Measurements from ENCODE around the gene PRR5. TPM values are rescaled to one million over a fixed set of nuclear protein-coding genes. Genes with fewer than 3 reads are reported as not detected.

Gene PRR5
- total RNA-seq, 1 experiment from 2014 or later = 26.9 TPM

DNA sequence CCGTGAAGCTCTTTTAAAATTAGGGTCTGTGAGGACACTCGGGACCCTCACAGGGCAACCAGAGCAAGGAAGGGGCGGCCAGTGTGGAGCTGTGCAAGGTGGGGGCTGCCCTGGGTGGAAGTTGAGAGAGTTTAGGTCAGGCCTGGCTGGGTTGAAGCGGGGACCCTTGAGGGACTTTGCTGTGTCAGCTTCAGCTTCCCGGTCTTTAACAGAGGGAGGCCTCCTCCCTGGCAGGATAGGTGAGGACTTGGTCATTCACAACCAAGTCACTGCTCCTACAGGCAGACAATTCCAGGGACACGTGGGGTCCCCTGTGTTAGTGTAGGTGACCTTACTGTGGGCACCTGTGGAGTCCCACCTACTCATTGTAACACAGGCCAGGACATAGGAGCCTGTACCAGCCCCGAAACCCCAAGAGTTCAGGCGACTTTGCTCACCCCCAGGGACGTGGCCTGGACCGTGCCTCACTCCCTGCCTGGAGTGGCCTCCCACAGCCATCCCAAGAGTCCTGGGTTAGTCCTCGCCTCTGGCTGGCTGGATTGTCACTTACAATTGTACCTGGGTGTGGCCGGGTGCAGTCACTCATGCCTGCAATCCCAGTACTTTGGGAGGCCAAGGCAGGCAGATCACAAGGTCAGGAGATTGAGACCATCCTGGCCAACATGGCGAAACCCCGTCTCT, 31.6 kb downstream of the PRR5 start:
- ATAC-seq = no peak
- POLR2A ChIA-PET = no interaction called here
- no TSS peak for BruUV-seq (replicated peaks)
- RAD21 ChIA-PET (ENCODE audit: low non-redundant PET in 1 of 2, low total read pairs in 2 of 2, uncharacterized antibody in 2 of 2, unreplicated experiment in 2 of 2) = no interaction called here
- Histone ChIP-seq H3K9ac (ENCODE audit: low read length) (no peak overlapping the region), H2AFZ (ENCODE audit: low read depth, low read length, poor library complexity, severe bottlenecking) (no peak overlapping the region), H3K36me3 (ENCODE audit: control insufficient read depth in 1 of 2, insufficient read depth in 2 of 2, low read length in 2 of 2) (no peaks in the 10 kb centered on the region; a peak in 1 of 4 replicates), H4K20me1 (ENCODE audit: insufficient read depth) (no peaks in the 10 kb centered on the region), H3K9me3 (ENCODE audit: control insufficient read depth in 1 of 2, insufficient read depth in 1 of 2, low read depth in 1 of 2, low read length in 2 of 2) (no peaks in the 10 kb centered on the region), H3K27ac (ENCODE audit: low read depth, low read length) (no peak overlapping the region), H3K79me2 (ENCODE audit: insufficient read depth, low read length) (no peaks in the 10 kb centered on the region), H3K9me2 (ENCODE audit: insufficient read depth) (no peaks in the 10 kb centered on the region), H3K27me3 (ENCODE audit: insufficient read depth, low read length) (no peaks in the 10 kb centered on the region), H3K4me2 (ENCODE audit: low read length) (no peak overlapping the region), H3K4me3 (replicated peaks in 1 of 2; ENCODE audit: low read depth in 1 of 2, low read length in 2 of 2) (no peak overlapping the region), H3K4me1 (ENCODE audit: control insufficient read depth in 1 of 2, insufficient read depth in 2 of 2, low read length in 2 of 2) (peaks cover 7 to 17% of the 10 kb centered on the region in 2 experiments)
- intact Hi-C loops (cut with micrococcal nuclease) = no loop called here
- DNase-seq (ENCODE audit: low read depth, low spot score) = no peak
- TF ChIP-seq TCF7L2 (IDR thresholded peaks at IDR 0.05; ENCODE audit: borderline replicate concordance, extremely low read depth, insufficient read depth, insufficient read length) (no peak), ELF1 (IDR thresholded peaks at IDR 0.05; ENCODE audit: borderline replicate concordance, low read depth) (no peak), SIN3A (IDR thresholded peaks at IDR 0.05; ENCODE audit: low read depth) (no peak), SP1 (IDR thresholded peaks at IDR 0.05; ENCODE audit: low read depth) (no peak), EZH2 (IDR thresholded peaks at IDR 0.05) (no peak), FOSL1 (IDR thresholded peaks at IDR 0.05; ENCODE audit: low read depth) (no peak), JUND (IDR thresholded peaks at IDR 0.05) (no peak), CEBPB (IDR thresholded peaks at IDR 0.05; ENCODE audit: low read depth) (no peak), ZFX (IDR thresholded peaks at IDR 0.05) (no peak), CBX3 (IDR thresholded peaks at IDR 0.05; ENCODE audit: low read depth) (no peak), YY1 (IDR thresholded peaks at IDR 0.05; ENCODE audit: extremely low read depth, insufficient replicate concordance, low read depth, low read length) (no peak), EGR1 (IDR thresholded peaks at IDR 0.05; ENCODE audit: low read depth) (no peak), EZH2phosphoT487 (IDR thresholded peaks at IDR 0.05; ENCODE audit: borderline replicate concordance) (no peak), SRF (IDR thresholded peaks at IDR 0.05; ENCODE audit: low read depth) (no peak)
- TF ChIP-seq, protein P1, sequence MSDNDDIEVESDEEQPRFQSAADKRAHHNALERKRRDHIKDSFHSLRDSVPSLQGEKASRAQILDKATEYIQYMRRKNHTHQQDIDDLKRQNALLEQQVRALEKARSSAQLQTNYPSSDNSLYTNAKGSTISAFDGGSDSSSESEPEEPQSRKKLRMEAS (IDR thresholded peaks at IDR 0.05) = no peak
- TF ChIP-seq, protein P2, sequence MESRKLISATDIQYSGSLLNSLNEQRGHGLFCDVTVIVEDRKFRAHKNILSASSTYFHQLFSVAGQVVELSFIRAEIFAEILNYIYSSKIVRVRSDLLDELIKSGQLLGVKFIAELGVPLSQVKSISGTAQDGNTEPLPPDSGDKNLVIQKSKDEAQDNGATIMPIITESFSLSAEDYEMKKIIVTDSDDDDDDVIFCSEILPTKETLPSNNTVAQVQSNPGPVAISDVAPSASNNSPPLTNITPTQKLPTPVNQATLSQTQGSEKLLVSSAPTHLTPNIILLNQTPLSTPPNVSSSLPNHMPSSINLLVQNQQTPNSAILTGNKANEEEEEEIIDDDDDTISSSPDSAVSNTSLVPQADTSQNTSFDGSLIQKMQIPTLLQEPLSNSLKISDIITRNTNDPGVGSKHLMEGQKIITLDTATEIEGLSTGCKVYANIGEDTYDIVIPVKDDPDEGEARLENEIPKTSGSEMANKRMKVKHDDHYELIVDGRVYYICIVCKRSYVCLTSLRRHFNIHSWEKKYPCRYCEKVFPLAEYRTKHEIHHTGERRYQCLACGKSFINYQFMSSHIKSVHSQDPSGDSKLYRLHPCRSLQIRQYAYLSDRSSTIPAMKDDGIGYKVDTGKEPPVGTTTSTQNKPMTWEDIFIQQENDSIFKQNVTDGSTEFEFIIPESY (IDR thresholded peaks at IDR 0.05; ENCODE audit: extremely low read depth, insufficient replicate concordance, low read length) = no peak
- TF ChIP-seq, protein P3, sequence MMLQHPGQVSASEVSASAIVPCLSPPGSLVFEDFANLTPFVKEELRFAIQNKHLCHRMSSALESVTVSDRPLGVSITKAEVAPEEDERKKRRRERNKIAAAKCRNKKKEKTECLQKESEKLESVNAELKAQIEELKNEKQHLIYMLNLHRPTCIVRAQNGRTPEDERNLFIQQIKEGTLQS (IDR thresholded peaks at IDR 0.05) = no peak
- TF ChIP-seq, protein P4, sequence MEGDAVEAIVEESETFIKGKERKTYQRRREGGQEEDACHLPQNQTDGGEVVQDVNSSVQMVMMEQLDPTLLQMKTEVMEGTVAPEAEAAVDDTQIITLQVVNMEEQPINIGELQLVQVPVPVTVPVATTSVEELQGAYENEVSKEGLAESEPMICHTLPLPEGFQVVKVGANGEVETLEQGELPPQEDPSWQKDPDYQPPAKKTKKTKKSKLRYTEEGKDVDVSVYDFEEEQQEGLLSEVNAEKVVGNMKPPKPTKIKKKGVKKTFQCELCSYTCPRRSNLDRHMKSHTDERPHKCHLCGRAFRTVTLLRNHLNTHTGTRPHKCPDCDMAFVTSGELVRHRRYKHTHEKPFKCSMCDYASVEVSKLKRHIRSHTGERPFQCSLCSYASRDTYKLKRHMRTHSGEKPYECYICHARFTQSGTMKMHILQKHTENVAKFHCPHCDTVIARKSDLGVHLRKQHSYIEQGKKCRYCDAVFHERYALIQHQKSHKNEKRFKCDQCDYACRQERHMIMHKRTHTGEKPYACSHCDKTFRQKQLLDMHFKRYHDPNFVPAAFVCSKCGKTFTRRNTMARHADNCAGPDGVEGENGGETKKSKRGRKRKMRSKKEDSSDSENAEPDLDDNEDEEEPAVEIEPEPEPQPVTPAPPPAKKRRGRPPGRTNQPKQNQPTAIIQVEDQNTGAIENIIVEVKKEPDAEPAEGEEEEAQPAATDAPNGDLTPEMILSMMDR (IDR thresholded peaks at IDR 0.05 in 2 of 3, conservative IDR thresholded peaks at IDR 0.05 in 1 of 3; ENCODE audit: borderline replicate concordance in 1 of 3, insufficient read depth in 1 of 3, low read depth in 2 of 3, low read length in 2 of 3) = no peak
- CTCF ChIA-PET = interaction anchor here (0.9 kb wide), 1 partner anchor 48 kb away, joined by 3 read pairs; no protein-coding TSS in a partner anchor
